HG03442 (cell line): ENCODE data around the gene KCNJ5.

Source experiments
- ATAC-seq: cut with Tn5 transposase; IDR thresholded peaks from one replicate; pipeline ENCODE4 v1.9.1; 2021; ENCODE audit warnings: mild to moderate bottlenecking, moderate library complexity; ENCODE audit not compliant: unreplicated experiment

The KCNJ5 gene

DNA sequence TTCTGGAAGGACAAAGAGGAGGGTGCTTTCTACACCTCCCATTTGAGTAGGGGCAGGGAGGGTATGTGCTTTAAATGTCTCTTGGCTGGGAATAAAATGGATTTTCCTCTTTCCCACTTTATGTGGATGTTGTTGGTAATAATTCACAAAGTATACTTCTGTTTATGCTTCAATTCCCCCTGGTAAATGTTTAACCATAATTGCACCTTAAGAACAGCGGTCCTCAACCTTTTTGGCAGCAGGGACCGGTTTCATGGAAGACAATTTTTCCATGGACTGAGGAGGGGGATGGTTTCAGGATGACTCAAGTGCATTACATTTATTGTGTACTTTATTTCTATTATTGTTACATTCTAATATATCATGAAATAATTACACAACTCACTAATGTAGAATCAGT lies 55.5 kb downstream of the KCNJ5 start:
- ATAC-seq = no peak

DNA sequence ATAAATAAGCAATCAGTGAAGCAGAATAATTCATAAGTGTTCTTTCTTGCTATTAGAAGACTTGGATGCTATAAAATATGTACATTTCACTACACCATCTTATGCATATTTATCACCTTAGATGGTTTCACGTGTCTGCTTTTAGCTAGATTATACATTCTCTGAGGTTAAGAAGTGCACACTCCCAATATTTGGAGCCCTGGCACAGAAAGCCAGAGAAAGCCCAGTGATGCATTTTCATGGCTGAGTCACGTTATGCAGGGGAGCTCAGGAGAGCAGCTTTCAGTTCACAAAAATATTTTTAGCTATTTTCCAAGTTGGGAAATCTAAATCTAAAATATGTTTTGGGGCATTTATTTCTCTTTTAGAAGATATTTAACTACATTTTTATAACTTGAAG lies 56.6 kb downstream of the KCNJ5 start:
- ATAC-seq = no peak

DNA sequence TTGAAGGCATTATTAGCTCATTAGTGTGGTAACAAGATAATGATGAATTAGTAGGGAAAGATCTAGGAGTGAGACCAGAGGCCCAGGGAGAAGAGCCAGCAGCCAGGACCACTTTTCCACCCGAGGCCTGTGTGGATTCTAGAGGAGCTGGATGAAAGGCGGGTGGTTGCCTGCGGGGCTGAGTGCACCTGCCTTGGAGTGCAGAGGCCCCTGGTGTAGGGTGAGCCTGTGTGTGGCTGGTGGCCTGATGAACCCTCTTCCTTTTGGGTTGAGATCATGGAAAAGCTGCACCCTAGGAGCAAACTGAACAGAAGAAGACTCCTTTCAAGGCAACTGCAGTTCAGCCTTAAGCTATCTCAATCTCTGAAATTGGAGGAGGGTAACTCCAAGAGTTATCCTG lies 57.4 kb downstream of the KCNJ5 start:
- ATAC-seq = no peak

DNA sequence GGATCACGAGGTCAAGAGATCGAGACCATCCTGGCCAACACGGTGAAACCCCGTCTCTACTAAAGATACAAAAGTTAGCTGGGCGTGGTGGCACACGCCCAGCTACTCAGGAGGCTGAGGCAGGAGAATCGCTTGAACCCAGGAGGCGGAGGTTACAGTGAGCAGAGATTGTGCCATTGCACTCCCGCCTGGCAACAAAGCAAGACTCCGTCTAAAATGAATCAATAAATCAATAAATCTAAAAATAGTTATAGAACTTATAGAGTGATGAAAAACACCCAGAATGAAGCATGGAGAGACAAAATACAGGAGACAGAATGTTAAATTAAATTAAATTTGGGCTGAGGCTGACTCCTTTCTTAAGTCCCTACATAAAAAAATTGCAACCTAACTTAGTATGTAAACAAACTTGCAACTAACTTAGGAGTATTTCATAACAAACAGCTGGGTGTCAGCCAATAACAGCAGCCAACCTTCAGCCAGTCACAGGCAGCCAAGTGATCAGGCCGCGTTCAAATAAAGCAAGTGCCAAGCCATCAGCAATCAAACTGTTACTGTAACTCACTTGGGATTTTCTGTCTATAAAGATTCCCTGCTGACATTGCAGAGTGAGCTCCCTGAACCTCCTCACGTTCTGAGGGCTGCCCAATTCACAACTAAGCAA lies 58.8 kb downstream of the KCNJ5 start:
- no peak for ATAC-seq

DNA sequence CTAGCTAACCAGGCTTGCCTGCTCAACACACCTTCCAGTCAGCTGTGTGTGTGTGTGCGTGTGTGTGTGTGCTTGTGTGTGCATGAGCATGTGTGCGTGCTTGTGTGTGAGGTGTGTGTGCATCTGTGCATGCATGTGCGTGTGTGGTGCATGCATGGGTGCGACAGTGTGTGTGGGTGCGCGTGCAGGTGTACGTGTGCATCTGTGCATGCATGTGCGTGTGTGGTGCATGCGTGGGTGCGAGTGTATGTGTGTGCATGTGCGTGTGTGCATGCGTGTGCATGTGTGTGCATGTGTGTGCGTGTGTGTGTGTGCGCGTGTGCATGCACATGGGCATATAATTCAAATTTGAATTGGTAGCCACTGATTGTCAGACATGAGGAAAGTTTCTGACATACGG lies 62.0 kb downstream of the KCNJ5 start:
- no peak for ATAC-seq

DNA sequence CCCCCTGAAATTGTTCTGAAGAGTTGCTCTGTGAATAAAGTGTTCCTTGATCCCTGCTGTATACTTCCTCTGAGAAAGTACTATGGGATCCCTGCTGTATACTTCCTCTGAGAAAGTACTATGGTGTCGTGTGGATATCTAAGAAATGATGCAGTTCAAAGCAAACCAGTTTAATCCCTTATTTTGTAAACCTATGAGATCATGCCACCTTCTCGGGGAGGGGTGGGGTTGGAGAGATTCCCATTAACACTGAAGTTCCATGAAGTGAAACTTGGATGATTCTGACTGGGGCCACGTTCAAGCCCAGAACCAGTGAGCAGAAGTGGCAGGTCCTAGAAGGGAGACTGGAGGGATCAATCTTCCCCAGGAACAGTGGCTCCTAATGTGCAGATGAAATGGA lies 64.5 kb downstream of the KCNJ5 start:
- ATAC-seq = no peak

DNA sequence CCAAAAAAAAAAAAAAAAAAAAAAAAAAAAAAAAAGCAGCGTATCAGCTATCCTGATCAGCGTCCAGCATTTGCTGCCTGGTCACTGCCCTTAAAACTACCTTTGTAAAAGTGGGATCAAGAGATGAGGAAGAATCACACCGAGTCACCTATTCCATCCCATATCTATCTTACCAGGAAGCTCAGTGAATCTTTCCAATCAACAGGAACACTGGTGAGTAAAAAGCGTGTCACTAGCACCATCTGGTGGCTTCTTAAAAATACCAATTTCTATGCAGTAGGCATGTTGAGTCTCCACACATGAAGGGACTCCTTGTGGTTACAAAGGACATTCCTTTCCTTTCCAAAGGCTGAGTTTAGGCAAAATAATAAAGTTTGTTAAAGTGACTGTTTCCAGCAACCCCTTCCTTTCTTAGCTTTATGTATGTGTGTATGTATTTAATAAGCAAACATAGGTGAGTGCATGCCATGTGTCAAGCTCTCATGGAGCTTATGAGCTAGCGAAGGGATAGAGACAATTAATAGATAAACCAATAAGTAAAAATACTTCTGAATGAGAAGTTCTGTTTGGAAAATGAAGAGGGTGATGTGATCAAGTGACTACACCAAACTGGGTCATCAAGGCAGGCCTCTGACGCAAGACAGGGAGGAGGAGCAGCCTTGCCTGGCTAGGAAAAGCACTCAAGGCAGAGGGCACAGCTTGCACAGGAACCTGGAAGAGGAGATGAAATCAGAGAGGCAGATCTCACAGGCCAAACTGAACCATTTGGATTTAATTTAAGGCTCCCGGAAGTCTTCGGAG lies 65.4 kb downstream of the KCNJ5 start:
- ATAC-seq = peak; percentile 66

DNA sequence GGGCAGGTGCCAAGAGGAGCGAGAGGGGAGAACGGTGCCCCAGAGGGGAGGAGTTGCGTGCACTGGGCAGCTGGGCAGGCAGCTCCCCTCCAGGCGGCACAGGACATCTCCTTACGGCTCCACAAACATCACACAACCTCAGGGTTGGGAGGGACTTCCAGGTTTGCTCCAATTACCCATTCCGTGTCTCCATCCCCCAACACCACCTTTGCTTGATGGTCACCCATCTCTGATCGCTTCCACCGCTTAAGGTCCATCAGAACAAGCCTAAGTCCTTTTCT lies 66.0 kb downstream of the KCNJ5 start:
- no peak for ATAC-seq

DNA sequence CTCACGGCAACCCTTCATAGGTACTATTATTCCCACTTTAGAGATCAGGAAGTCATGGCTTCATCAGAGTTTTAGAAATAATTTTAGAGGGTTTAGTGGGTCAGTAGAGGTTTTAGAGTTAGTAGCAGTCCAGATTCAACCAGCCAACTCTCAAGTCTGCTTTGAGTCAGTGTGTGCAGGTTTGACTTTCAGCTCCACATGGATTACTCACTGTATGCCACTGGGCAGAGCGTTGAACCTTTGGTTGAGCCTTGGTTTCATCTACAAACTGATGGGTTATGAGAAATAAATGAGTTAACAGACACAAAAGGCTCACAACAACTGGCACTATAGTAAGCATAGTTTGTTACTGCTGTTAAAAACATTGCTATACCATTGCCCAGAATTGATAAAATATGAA lies 70.5 kb downstream of the KCNJ5 start:
- ATAC-seq = no peak

DNA sequence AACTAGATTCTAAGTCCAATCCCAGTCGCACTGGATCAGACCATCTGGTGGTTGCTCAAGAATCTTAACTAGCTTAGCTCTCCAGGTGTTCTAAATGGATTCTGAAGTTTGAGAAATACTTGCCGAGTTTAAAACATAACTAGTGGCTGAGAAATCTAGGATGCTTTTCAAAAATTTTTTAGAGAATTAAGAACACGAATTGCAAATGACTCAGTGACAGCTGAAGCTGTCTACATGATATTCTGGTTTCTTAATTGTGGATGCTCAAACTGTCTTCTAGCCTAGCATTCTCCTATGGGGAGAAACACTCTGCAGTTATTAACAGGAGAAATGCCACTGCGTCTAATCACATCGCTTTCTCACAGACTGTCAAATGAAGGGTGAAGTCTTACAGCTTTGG lies 71.7 kb downstream of the KCNJ5 start:
- ATAC-seq = no peak

DNA sequence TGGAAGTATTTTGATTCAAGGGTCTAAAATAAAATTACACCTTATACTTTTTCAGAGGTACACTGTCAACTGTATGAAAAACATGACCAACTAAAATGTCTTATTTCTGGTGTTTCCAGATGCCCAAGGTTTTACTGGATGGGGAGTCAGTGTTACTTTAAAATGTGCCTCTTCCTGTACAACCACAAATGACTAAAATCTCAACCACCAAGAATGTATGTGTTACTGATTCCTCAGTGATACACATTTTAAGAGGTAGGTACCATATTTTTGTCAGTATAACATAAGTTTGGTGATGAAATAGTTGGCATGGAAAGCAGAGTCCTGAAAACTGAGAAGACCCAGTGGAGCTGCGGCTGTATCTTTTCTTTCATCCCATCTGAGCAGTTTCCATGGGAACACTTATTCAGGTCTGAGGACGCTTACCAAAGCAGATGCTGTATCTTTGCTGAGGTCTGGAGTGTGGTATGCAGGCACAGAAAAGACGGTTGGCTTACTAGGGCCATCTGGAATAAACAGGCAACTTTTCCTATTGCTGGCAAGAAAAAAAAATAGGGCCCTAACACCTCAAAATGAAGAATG lies 72.7 kb downstream of the KCNJ5 start:
- no peak for ATAC-seq

DNA sequence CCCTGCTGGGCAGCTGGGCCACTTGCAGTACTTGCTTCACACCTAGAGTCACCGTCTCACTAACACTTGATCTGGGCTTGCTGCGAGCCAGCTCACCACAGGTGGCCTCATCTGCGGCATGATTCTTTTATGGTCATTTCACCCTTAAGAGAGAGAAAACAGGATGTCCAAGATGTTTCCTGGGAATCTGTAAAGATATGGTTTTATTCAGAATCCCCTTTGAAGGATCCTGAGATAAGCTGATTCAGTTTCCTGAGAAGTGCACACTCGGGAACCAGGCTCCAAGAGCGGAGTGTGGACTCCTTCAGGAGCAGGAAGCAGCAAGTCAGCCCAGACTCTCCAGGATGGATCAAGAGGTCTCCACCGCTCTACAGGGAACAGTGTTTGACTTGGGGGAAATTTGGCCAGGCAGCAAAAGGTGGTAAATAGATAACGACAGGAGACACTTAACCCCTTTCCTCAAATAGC lies 73.3 kb downstream of the KCNJ5 start:
- ATAC-seq = no peak

DNA sequence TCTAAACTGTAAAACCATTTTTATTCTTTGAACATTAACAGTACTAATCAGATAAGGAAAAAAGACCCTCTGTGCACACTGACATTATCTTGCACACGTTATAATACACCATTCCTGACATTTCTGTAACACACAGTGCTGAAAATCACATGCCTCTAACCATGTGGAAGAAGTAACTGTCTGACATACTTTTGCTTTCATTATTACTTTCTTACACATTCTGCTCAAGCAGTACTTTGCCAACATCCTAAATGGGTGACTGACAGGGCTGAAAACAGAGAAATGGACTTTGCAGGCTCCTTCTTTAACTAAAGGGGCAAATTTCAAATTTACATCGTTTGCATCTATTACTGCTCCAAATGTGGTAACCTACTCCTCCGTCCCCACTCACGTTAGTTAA lies 74.3 kb downstream of the KCNJ5 start:
- ATAC-seq = peak; percentile 100

DNA sequence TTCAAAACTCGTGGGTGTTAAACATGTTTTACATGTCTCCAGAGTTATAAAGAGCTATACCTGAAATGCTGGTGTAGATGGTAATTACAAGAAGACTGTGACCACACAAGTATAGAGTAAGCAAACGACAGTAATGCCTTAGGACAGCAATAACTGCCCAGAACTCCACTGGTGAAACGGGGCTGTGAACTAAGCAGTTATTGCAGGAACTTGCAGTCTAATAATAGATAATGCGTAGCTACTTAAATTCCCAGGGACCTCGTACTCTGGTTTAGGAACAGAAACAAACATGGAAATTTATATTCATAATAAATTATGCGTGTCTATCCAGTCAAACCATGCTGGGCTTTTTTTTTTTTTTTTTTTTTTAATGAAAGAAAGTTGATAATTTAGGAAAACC lies 76.4 kb downstream of the KCNJ5 start:
- ATAC-seq = no peak

DNA sequence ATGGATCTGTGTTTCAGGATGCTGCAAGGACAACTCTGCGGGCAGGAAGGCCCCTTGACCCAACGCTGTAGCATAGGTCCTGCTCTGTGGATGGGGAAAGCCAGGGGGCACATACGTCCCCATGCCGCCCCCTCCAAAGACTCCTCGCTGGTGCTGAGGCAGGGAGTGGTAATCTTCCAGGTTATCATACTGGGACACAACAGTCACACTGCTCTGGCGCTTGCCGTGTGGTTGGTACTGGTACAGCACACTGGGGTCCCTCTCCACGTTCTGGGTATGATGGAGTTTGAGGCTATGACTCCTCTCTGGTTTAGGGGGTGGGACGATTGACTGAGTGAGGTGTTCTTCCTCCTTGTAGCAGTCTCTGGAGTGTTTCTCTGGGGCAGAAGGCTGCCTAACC lies 77.8 kb downstream of the KCNJ5 start:
- no peak for ATAC-seq
